ENCODE measurements around the gene MEA1.
"Not testable (repeated sequence)": the region's sequence is repeated elsewhere in the genome, so short reads cannot be mapped to it uniquely, and the experiment has no call there.

Gene MEA1

DNA sequence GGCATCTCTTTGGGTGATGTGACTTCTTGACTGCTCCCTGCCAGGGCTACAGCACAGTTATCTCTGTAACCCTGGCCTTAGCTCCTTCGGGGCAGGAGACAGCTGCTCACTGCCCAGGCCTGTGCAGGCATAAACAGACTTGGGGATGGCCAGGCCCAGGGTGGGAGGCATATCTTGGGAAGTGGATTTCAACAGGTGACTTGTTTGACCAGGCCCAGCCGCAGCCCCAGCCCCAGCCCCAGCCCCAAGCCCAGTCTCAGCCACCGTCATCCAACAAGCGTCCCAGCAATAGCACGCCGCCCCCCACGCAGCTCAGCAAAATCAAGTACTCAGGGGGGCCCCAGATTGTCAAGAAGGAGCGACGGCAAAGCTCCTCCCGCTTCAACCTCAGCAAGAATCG, 7.5 kb downstream of the MEA1 start:
- DNase-seq: no peak

DNA sequence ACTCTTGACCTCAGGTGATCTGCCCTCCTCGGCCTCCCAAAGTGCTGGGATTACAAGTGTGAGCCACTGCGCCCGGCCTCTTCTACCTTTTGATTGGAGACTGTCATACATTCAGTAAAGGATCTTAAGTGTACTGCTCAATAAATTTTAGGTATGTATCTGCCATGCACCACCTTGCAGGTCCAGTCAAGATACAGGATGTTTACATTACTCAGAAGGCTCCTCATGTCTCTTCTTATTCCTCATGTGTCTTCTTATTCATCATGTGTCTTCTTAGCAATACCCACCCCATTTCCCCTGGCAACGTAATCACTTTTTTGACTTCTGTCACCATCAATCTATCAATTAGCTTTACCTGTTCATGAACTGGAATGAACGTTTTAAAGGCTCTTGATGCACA, 7.9 kb downstream of the MEA1 start:
- no peak for DNase-seq

GRCh38 chr6:43001843-43002242, 11.9 kb downstream of the MEA1 start:
- no peak for DNase-seq

- DNase-seq: not testable (repeated sequence)
These were observed 15.5 kb downstream of the MEA1 start for GRCh38 chr6:42998205-42998604.

DNA sequence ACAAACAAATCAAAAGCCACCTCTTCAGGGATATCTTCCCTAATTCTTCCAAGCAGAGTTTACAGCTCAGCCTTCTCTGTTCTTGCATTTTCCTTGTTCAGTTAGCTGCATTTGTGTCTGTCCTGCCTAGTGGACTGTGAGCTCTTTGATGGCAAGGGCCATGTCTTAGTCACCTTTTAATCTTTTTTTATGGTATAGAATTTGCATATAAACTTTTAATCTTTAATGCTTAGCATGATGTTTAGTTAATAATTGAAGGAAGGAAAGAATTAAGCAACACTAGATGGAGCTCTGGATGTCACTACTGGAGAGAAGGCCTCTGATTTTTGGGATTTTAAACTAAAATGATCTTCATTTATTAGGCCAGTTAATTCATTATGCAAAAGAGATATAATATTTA, 17.2 kb downstream of the MEA1 start:
- DNase-seq: no peak

DNA sequence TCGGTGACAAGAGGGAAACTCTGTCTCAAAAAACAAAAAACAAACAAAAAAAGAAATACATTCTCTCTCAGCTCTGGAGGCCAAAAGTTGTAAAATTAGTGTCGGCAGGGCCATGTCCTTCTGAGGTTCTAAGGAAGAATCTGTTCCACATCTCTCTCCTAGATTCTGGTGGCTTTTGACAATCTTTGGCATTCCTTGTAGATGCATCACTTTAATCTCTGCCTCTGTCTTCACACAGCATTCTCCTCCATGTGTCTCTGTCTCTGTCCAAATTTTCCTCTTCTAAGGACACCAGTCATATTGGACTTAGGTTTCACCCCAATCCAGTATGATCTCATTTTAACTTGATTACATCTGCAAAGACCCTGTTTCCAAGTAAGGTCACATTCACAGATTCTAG, 20.3 kb downstream of the MEA1 start:
- DNase-seq: no peak

DNA sequence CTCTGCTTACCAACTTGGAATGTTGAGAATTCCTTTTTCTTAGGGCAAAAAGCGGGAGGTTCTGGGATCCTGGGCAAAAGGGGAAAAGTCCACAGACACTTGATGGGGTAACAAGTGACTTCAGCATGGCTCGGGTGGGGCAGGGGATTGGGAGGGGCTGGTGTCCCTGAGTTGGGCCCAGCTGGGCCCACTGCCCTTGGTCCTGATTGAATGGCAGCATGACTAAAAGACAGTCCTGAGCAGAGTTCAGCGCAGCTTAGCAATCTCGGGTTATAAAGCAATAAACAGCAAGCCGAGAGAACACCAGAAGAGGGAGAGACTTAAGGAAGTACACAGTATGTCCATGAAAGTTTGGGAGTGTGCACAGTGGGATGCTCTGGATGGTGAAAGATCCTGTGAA, 23.8 kb downstream of the MEA1 start:
- DNase-seq: no peak

DNA sequence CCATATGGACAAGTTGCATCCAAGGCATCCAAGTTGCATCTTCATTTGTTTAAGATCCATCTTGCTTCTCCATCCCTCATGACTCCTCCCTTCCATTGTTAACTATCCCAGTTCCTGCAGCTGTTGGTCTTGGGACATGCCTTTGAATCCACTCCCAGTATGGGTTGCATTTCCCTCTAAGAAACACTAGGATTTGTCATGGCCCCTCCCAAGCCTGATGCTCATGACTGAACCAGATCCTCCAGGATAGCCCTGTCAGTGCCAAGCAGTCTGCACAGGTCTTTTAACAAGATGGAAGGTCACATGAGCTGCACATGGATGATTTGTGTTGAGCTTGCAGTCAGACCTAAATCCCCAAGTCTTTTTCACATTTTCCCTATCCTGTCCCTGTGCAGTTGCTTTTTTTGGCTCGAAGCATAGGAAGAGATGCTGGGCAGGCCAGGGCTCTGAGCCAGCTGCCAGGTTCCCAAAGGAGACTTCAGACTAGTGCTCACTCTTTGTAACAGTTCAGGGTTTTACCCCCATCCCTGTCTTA, 25.2 kb downstream of the MEA1 start:
- DNase-seq: no peak

DNA sequence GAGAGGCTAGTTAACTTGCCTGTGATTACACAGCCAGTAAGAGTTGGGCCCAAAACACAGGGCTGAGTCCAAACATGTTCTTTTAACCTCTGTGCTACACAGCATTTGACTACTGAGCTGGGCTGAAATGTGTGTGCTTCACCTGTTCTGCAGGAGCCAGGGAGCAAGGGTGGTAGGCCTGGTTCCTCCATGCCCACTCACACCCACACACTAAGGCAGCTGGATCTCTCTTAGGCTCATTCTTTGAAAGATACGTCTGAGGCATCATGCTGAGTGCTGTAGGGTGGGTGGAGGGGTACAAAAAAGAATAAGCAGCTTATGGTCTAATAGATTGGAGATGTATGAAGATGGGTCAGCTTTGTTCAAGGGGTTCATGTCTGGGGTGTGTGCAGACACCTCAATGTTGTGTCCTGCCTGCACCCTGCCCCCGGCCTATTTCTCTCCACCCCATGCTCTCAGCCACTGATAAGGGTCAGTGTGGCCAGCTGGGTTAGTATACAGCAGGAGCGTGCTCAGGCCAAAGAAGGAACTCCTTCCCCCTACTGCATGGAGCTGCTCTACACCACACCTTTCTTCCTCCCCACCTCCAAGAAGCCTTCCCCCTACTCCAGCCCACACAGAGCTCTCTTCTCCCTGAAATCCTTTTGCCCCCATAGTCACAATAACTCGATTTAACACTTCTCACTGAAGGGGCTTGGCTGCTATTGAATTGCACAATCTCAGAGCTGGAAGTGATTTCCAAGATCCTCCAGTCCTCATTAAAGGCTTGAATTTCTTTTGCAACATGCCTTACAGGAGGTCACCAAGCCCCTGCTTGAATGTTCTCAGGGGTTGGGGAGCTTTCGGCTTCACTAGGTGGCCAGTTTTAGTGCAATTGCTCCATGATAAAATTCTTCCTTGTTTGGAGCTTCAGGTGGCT, 26.0 kb downstream of the MEA1 start:
- DNase-seq: no peak

DNA sequence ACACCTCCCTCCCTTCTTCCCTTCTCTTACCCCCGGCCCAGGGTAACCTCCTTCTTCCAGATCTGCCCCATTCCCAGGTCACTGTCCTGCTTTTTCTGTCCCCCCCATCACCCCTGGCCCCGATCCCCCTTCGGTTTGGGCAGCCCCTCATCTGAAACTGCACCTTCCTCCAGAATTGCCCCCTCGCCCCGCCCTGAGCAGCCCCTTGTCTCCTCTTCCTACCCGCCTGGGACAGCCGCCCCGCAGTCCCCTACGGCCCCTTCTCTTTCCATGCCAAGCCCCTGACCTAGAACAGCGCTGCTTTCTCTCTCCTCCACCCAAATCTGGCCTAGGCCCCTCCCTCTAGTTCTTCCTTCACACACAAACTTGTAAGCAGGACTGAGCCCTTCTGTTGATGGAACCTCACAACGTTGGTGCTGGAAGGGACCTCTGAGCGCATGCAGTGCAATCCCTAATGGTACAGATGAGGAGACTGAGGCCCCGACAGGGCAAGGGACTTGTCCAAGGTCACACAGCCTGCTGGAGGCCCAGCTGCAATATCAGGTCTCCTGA, 28.7 kb downstream of the MEA1 start:
- peak; percentile 45 for DNase-seq

- peak; percentile 100 for DNase-seq
These were observed 29.5 kb downstream of the MEA1 start, which contains the start of gene PPP2R5D for GRCh38 chr6:42984001-42984923. Gene PPP2R5D, plus strand, starts transcription at chr6:42984570. Its CDS starts 108 bp downstream, at chr6:42984678.

GRCh38 chr6:42981836-42982235, 31.9 kb downstream of the MEA1 start:
- DNase-seq: no peak

- peak; percentile 56 for DNase-seq
These were observed 34.1 kb downstream of the MEA1 start for GRCh38 chr6:42979523-42980177.

GRCh38 chr6:42978839-42979522, 34.8 kb downstream of the MEA1 start, which contains the start of gene PEX6:
Gene PEX6, minus strand, starts transcription at chr6:42979181. Its CDS starts 31 bp downstream, at chr6:42979150.
- DNase-seq: peak; percentile 98

DNA sequence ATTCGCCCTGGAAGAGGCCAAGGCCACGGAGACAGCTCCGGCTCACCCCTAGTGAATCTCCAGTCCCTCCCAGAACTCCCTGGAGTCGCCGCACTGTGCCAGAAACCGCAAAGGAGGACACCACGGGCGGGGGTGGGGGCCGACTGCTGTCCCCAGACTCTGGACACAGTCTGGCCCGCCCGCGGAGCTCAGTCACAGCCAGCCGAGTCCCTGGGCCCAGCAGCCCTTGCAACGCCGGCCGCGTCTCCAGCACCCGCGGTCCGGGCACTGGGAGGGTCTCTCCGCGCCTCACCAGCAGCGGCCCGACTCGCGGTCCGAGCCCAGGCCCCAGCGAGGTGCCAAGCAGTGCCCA, 35.3 kb downstream of the MEA1 start:
- peak; percentile 45 for DNase-seq

DNA sequence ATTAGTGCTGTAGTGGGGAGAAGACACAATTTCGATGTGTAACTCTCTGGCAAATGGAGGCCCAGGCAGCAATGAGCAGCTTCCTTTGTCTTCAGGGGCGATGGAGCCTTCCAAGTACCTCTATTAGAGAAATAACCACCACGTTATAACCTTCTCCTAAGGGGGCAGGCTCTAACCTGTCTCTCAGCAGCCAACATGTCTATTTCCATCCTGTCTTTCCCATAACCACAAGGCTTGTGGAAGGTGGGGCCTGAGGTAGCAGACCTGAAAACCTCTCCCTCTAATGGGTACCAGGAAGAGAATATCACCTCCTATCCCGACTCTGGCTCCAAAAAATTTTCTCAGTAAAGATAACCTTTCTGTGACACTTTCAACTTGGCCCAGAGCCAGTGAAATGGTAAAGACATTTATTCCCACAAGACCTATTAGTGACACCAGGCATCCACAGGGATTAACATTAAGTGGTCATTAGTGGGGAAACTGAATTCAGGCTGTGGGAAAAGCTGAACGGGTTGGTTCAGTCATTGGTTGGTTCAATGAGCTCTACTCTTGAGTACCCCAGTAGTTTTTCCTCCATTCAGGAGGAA, 38.7 kb downstream of the MEA1 start:
- no peak for DNase-seq

DNA sequence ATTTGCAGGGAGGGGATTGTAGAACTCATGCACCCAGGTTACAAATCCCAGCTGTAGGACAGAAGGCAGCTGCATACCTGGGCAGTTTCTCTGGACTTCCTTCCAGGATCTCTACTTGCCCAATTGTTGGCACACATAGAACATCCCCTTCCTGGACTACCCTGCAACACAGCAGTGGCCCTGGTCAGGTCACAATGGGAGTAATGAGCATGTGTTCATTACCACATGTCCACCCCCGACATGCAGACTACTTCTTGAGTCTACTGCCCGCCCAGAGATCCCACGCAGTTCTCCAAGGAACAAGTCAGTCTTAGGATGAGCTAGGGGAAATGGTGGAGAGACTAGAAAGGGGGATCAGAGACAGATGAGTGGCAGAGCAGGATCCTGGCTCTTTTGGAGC, 39.8 kb downstream of the MEA1 start:
- no peak for DNase-seq

- DNase-seq: no peak
These were observed 41.9 kb downstream of the MEA1 start for GRCh38 chr6:42971746-42972327.

- DNase-seq: peak; percentile 59
These were observed 42.7 kb downstream of the MEA1 start for GRCh38 chr6:42970871-42971612.

- no peak for DNase-seq
These were observed 43.8 kb downstream of the MEA1 start for GRCh38 chr6:42969934-42970333.
